NB4 (cell line): ENCODE results near the gene KRI1.

Experiments
- CTCF ChIP-seq: IDR thresholded peaks from one replicate; pipeline ENCODE4 v1.5.1; 2012; ENCODE audit warnings: low read depth, low read length
- MAX ChIP-seq: IDR thresholded peaks from 2 replicates; pipeline ENCODE4 v1.6.1; 2011; ENCODE audit warnings: low read depth, low read length
- MYC ChIP-seq: IDR thresholded peaks from 2 replicates; pipeline ENCODE4 v1.6.1; 2011; ENCODE audit warnings: low read depth, low read length
- POLR2A ChIP-seq: IDR thresholded peaks from 2 replicates; pipeline ENCODE4 v1.6.1; 2011; ENCODE audit warnings: mild to moderate bottlenecking; ENCODE audit not compliant: insufficient read length; ENCODE audit errors: extremely low read depth

GRCh38 chr19:10537668-10538067 lies 28.1 kb downstream of the KRI1 start:
- TF ChIP-seq CTCF (no peak), POLR2A (no peak), MAX (no peak), MYC (no peak)
